GM12891 (cell line): ENCODE measurements around the gene MAGEB17.

Experiments used
- POLR2AphosphoS5 ChIP-seq: IDR thresholded peaks from 2 replicates; pipeline ENCODE4 v1.6.1; 2011; ENCODE audit warnings: low read depth, low read length, control low read depth
- TAF1 ChIP-seq: IDR thresholded peaks from 2 replicates; pipeline ENCODE4 v1.6.1; 2011; ENCODE audit warnings: low read depth, low read length, control low read depth

DNA sequence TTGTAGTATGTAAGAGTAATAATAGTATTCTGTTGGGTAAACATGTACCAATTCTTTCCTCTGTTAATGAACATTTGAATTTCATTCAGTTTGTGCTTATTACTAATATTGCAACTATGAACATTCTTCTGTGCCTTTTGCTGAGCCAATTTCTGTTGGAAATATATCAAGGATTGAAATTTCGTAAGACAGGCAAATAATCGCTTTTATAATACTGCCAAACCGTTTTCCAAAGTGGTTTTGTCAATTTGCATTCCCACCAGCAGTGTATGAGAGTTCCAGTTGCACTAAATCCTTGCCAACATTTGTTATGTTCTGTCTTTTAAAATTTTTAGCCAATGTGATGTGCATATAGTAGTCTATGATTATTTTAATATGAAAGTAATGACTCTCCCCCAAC is 38.6 kb downstream of the MAGEB17 start:
- TF ChIP-seq TAF1 (no peak), POLR2AphosphoS5 (no peak)
